MM.1S (cell line): ENCODE data around the gene PRB4.
"Not testable (repeated sequence)": the region's sequence is repeated elsewhere in the genome, so short reads cannot be mapped to it uniquely, and the experiment has no call there.

ENCODE experiments used
- EZH2 ChIP-seq: fragments of 300-600 bp; sonication (generic); optimal IDR thresholded peaks from 2 replicates; pipeline ENCODE3; 2017; ENCODE audit warnings: low read depth, mild to moderate bottlenecking, antibody characterized with exemption, low read length, mixed read lengths
- EZH2phosphoT487 ChIP-seq: fragments of 300-600 bp; sonication (generic); IDR thresholded peaks from 2 replicates; pipeline ENCODE4 v1.6.1; 2018; ENCODE audit warnings: antibody characterized with exemption, low read length
- TF ChIP-seq, protein P1 (sequence below): fragments of 300-600 bp; sonication (generic); IDR thresholded peaks from 2 replicates; pipeline ENCODE4 v1.5.1; 2016; ENCODE audit warnings: antibody characterized with exemption, low read length, mixed read lengths

DNA sequence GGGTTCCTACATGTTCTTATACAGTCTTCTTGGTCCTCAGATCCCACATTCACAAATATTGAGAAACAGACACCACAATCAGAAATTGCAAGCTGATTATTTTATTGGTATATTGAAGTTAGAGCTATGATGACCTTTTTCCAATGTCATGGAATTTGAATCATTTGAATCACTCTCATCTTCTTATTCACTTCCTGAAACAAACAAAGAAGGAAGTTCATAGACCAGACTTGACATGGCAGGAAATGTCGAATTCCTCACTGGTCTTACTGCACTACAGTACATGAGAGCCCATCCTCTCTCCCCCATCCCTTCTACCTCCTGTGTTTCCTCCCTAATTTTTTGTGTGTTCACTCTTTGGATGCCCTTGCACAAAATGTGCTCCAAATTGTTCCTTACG lies 41.5 kb upstream of the PRB4 start:
- TF ChIP-seq, protein P1, sequence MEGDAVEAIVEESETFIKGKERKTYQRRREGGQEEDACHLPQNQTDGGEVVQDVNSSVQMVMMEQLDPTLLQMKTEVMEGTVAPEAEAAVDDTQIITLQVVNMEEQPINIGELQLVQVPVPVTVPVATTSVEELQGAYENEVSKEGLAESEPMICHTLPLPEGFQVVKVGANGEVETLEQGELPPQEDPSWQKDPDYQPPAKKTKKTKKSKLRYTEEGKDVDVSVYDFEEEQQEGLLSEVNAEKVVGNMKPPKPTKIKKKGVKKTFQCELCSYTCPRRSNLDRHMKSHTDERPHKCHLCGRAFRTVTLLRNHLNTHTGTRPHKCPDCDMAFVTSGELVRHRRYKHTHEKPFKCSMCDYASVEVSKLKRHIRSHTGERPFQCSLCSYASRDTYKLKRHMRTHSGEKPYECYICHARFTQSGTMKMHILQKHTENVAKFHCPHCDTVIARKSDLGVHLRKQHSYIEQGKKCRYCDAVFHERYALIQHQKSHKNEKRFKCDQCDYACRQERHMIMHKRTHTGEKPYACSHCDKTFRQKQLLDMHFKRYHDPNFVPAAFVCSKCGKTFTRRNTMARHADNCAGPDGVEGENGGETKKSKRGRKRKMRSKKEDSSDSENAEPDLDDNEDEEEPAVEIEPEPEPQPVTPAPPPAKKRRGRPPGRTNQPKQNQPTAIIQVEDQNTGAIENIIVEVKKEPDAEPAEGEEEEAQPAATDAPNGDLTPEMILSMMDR, result not testable (repeated sequence)
- not testable (repeated sequence) for TF ChIP-seq EZH2phosphoT487, EZH2
